Colonic mucosa (tissue), 4 donors: Measurements from ENCODE around the gene CCDC107. TPM values are rescaled to one million over a fixed set of nuclear protein-coding genes. Genes with fewer than 3 reads are reported as not detected.

Experiments
- DNase-seq: peaks from one replicate; pipeline ENCODE4 v3.0.0-alpha.2; 2020
- H3K27ac ChIP-seq: fragments of 200-600 bp; one replicate; pipeline ENCODE4 v1.8.0; 2021
- H3K27me3 ChIP-seq: fragments of 200-600 bp; one replicate; pipeline ENCODE4 v1.8.0; 2021
- H3K36me3 ChIP-seq: fragments of 200-600 bp; one replicate; pipeline ENCODE4 v1.8.0; 2021
- H3K4me1 ChIP-seq: fragments of 200-600 bp; one replicate; pipeline ENCODE4 v1.8.0; 2021; ENCODE audit warnings: mild to moderate bottlenecking
- H3K4me3 ChIP-seq: fragments of 200-600 bp; one replicate; pipeline ENCODE4 v1.8.0; 2021
- H3K9ac ChIP-seq, 2 donors: one replicate each; pipeline ENCODE4 v1.7.0; 2013; ENCODE audit warnings: control low read depth in 2 of 2, low read depth in 2 of 2, low read length in 2 of 2
- H3K9me3 ChIP-seq: fragments of 200-600 bp; one replicate; pipeline ENCODE4 v1.8.0; 2021
- CTCF ChIP-seq: fragments of 200-600 bp; IDR thresholded peaks from one replicate; pipeline ENCODE4 v1.8.0; 2022; ENCODE audit warnings: antibody characterized with exemption, mild to moderate bottlenecking
- intact Hi-C: fragments of 100-400 bp; cut with DNase I; formaldehyde crosslinking; loops from one replicate; pipeline ENCODE4 v1.14.1; 2022
- total RNA-seq, 2 donors: library from RNA; stranded (reverse); fragmentation: NEBNext Ultra II Directional in 1 of 2; extraction: Animal tissue kit (Norgen Biotek cat#: 25700) in 1 of 2; gene quantifications; one replicate each; pipeline ENCODE4 v1.2.1, GENCODE V29; 2021
- donor health status: healthy.
- donor health status: DM: no; HTN: no; CAD: no.
- donor health status: DM: no; HTN: no; CAD: no.

The CCDC107 gene
- total RNA-seq, 2 donors from 2014 or later: 19.4 to 38.3 TPM

- no peaks in the 10 kb centered on the region for H3K9me3 ChIP-seq
- no peaks in the 10 kb centered on the region for H3K27me3 ChIP-seq
- intact Hi-C loops: no loop called here
- H3K4me3 ChIP-seq: peak within 1 kb of the TSS; percentile 6
- no peaks in the 10 kb centered on the region for H3K36me3 ChIP-seq
- DNase-seq: no peak
- H3K9ac ChIP-seq: peak within 1 kb of the TSS; percentile 48 to 56
- H3K4me1 ChIP-seq: peaks cover 10% of the 10 kb centered on the region
- TF ChIP-seq CTCF: no peak
- H3K27ac ChIP-seq: peak within 1 kb of the TSS; percentile 83
These were observed 7.5 kb upstream of the CCDC107 start, which contains the start of gene SIT1 for GRCh38 chr9:35650341-35651158. SIT1 (minus strand) TSS chr9:35650931; CDS start chr9:35650853, 78 bp downstream.

GRCh38 chr9:35651956-35652828, 5.9 kb upstream of the CCDC107 start:
- DNase-seq: peak; percentile 62
- H3K9ac ChIP-seq: no peak overlapping the region
- H3K4me1 ChIP-seq: peaks cover 10% of the 10 kb centered on the region
- no peaks in the 10 kb centered on the region for H3K27me3 ChIP-seq
- H3K36me3 ChIP-seq: no peaks in the 10 kb centered on the region
- no peaks in the 10 kb centered on the region for H3K9me3 ChIP-seq
- peak overlapping the region; percentile 83 for H3K27ac ChIP-seq
- no peak for TF ChIP-seq CTCF
- no peak overlapping the region for H3K4me3 ChIP-seq
- intact Hi-C loops: no loop called here

- Histone ChIP-seq H3K27me3 (no peaks in the 10 kb centered on the region), H3K36me3 (no peaks in the 10 kb centered on the region), H3K27ac (peak overlapping the region; percentile 83), H3K9ac (peak overlapping the region in 1 of 2 donors; percentile 8), H3K4me1 (peaks cover 10% of the 10 kb centered on the region), H3K4me3 (no peak overlapping the region), H3K9me3 (no peaks in the 10 kb centered on the region)
- DNase-seq: no peak
- intact Hi-C loops: no loop called here
- TF ChIP-seq CTCF: no peak
These were observed 5.3 kb upstream of the CCDC107 start for GRCh38 chr9:35652829-35653209.

DNA sequence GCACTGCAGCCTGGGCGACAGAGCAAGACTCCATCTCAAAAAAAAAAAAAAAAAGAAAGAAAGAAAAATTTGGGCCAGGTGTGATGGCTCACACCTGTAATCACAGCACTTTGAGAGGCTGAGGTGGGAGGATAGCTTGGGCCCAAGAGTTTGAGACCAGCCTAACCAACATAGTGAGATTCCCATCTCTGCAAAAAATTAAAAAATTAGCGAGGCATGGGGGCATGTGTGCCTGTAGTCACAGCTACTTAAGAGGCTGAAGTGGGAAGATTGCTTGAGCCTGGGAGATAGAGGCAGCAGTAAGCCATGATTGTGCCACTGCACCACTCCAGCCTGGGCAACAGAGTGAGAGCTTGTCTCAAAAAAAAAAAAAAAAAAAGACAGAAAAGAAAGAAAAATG, 4.5 kb upstream of the CCDC107 start:
- Histone ChIP-seq H3K4me3 (no peak overlapping the region), H3K9me3 (no peaks in the 10 kb centered on the region), H3K27me3 (no peaks in the 10 kb centered on the region), H3K27ac (no peak overlapping the region), H3K4me1 (peaks cover 10% of the 10 kb centered on the region), H3K36me3 (no peaks in the 10 kb centered on the region), H3K9ac (no peak overlapping the region)
- TF ChIP-seq CTCF: no peak
- intact Hi-C loops: no loop called here
- no peak for DNase-seq

GRCh38 chr9:35656348-35656747, 1.7 kb upstream of the CCDC107 start:
- no peak for DNase-seq
- H3K9ac ChIP-seq: no peak overlapping the region
- no peaks in the 10 kb centered on the region for H3K36me3 ChIP-seq
- H3K27ac ChIP-seq: no peak overlapping the region
- no peaks in the 10 kb centered on the region for H3K27me3 ChIP-seq
- no peak for TF ChIP-seq CTCF
- no peak overlapping the region for H3K4me3 ChIP-seq
- no peaks in the 10 kb centered on the region for H3K9me3 ChIP-seq
- H3K4me1 ChIP-seq: peaks cover 25% of the 10 kb centered on the region
- intact Hi-C loops: no loop called here
